OCI-LY1 (cell line): ENCODE measurements around the gene TRPM2.

Experiments
- H2AFZ ChIP-seq: fragments of 200-600 bp; sonication (generic), shearing (Covaris generic); 2 replicates; pipeline ENCODE4 v1.6.0; 2014; ENCODE audit warnings: antibody characterized with exemption, mild to moderate bottlenecking, low read length
- H3F3A ChIP-seq: fragments of 200-600 bp; sonication (generic), shearing (Covaris generic); 2 replicates; pipeline ENCODE4 v1.6.0; 2014; ENCODE audit warnings: mild to moderate bottlenecking, antibody characterized with exemption, low read length, moderate library complexity; ENCODE audit not compliant: insufficient read depth
- H3K27ac ChIP-seq: fragments of 200-600 bp; sonication (generic); 2 replicates; pipeline ENCODE4 v1.5.1; 2014; ENCODE audit warnings: low read length, mixed run types, mild to moderate bottlenecking, low read depth; ENCODE audit not compliant: poor library complexity, severe bottlenecking
- H3K27me3 ChIP-seq: fragments of 200-600 bp; sonication (generic); 2 replicates; pipeline ENCODE4 v1.6.0; 2014; ENCODE audit warnings: antibody characterized with exemption, mild to moderate bottlenecking, low read length, moderate library complexity; ENCODE audit not compliant: insufficient read depth
- H3K36me3 ChIP-seq: fragments of 200-600 bp; sonication (generic); 2 replicates; pipeline ENCODE4 v1.6.1; 2014; ENCODE audit warnings: mild to moderate bottlenecking, antibody characterized with exemption, low read length, moderate library complexity, mixed read lengths; ENCODE audit not compliant: insufficient read depth
- H3K4me1 ChIP-seq: fragments of 200-600 bp; sonication (generic); 2 replicates; pipeline ENCODE4 v1.5.1; 2014; ENCODE audit warnings: mild to moderate bottlenecking, low read length, moderate library complexity; ENCODE audit not compliant: insufficient read depth, severe bottlenecking
- H3K4me2 ChIP-seq: fragments of 200-600 bp; sonication (generic), shearing (Covaris generic); 2 replicates; pipeline ENCODE4 v1.6.1; 2014; ENCODE audit warnings: low read length
- H3K4me3 ChIP-seq: fragments of 200-600 bp; sonication (generic); 2 replicates; pipeline ENCODE4 v1.5.1; 2014; ENCODE audit warnings: low read length, low read depth, mild to moderate bottlenecking, mixed read lengths; ENCODE audit not compliant: poor library complexity, severe bottlenecking
- H3K79me2 ChIP-seq: fragments of 200-600 bp; shearing (Covaris generic); 2 replicates; pipeline ENCODE4 v1.6.1; 2016; ENCODE audit warnings: mixed run types, low read length, mixed read lengths; ENCODE audit not compliant: insufficient read depth
- H3K9ac ChIP-seq: fragments of 200-600 bp; sonication (generic), shearing (Covaris generic); 2 replicates; pipeline ENCODE4 v1.6.1; 2014; ENCODE audit warnings: mild to moderate bottlenecking, low read length, mixed read lengths
- H3K9me2 ChIP-seq: fragments of 200-600 bp; sonication (generic), shearing (Covaris generic); 2 replicates; pipeline ENCODE4 v1.6.1; 2014; ENCODE audit warnings: low read depth, mild to moderate bottlenecking, low read length, mixed read lengths
- H3K9me3 ChIP-seq: fragments of 200-600 bp; shearing (Covaris generic); 2 replicates; pipeline ENCODE4 v1.6.1; 2014; ENCODE audit warnings: low read length, mixed read lengths
- H4K20me1 ChIP-seq: fragments of 200-600 bp; sonication (generic), shearing (Covaris generic); 2 replicates; pipeline ENCODE4 v1.6.0; 2016; ENCODE audit warnings: mild to moderate bottlenecking, low read length; ENCODE audit not compliant: insufficient read depth
- CTCF ChIP-seq: fragments of 200-600 bp; sonication (generic), shearing (Covaris generic); IDR thresholded peaks from 2 replicates; pipeline ENCODE4 v1.5.1; 2017; ENCODE audit warnings: mild to moderate bottlenecking, antibody characterized with exemption, low read length, moderate library complexity, mixed read lengths
- EZH2 ChIP-seq: fragments of 200-600 bp; sonication (generic), shearing (Covaris generic); IDR thresholded peaks from 2 replicates; pipeline ENCODE4 v1.8.0; 2017; ENCODE audit warnings: borderline replicate concordance, mixed run types, mild to moderate bottlenecking, antibody characterized with exemption, low read length, moderate library complexity, mixed read lengths

Gene TRPM2

GRCh38 chr21:44441581-44442265 is 88.3 kb downstream of the TRPM2 start:
- Histone ChIP-seq H3K27me3 (no peaks in the 10 kb centered on the region), H3K4me3 (no peak overlapping the region), H3K9me3 (no peaks in the 10 kb centered on the region), H2AFZ (no peak overlapping the region), H3K9me2 (no peaks in the 10 kb centered on the region), H3K36me3 (no peaks in the 10 kb centered on the region), H3F3A (no peaks in the 10 kb centered on the region), H3K4me2 (no peak overlapping the region), H3K79me2 (no peaks in the 10 kb centered on the region), H4K20me1 (no peaks in the 10 kb centered on the region), H3K9ac (no peak overlapping the region), H3K27ac (no peak overlapping the region), H3K4me1 (no peaks in the 10 kb centered on the region)
- TF ChIP-seq CTCF (no peak), EZH2 (no peak)

- Histone ChIP-seq H3F3A (no peaks in the 10 kb centered on the region), H2AFZ (no peak overlapping the region), H3K4me3 (no peak overlapping the region), H3K9me3 (no peaks in the 10 kb centered on the region), H3K4me1 (no peaks in the 10 kb centered on the region), H3K4me2 (no peak overlapping the region), H3K36me3 (no peaks in the 10 kb centered on the region), H3K27me3 (no peaks in the 10 kb centered on the region), H3K79me2 (no peaks in the 10 kb centered on the region), H3K9me2 (no peaks in the 10 kb centered on the region), H3K27ac (no peak overlapping the region), H4K20me1 (no peaks in the 10 kb centered on the region), H3K9ac (no peak overlapping the region)
- TF ChIP-seq CTCF (no peak), EZH2 (no peak)
Observed at GRCh38 chr21:44442266-44443125, 89.1 kb downstream of the TRPM2 start.

- Histone ChIP-seq H3K27me3 (no peaks in the 10 kb centered on the region), H2AFZ (no peak overlapping the region), H3K36me3 (no peaks in the 10 kb centered on the region), H4K20me1 (no peaks in the 10 kb centered on the region), H3K9me3 (no peaks in the 10 kb centered on the region), H3K27ac (no peak overlapping the region), H3K4me2 (no peak overlapping the region), H3K79me2 (no peaks in the 10 kb centered on the region), H3K9me2 (no peaks in the 10 kb centered on the region), H3K4me3 (no peak overlapping the region), H3F3A (no peaks in the 10 kb centered on the region), H3K4me1 (no peaks in the 10 kb centered on the region), H3K9ac (no peak overlapping the region)
- TF ChIP-seq CTCF (no peak), EZH2 (no peak)
Observed at GRCh38 chr21:44443291-44443890, 90.0 kb downstream of the TRPM2 start.
